Mesothelial cell of epicardium (in vitro differentiated cells): ENCODE measurements around the gene AASDH. TPM values are rescaled to one million over a fixed set of nuclear protein-coding genes. Genes with fewer than 3 reads are reported as not detected.

ENCODE experiments used
- DNase-seq, 2 experiments: peaks; one replicate each; pipeline ENCODE4 v3.0.0; 2021; ENCODE audit warnings: low spot score in 2 of 2; ENCODE audit not compliant: unreplicated experiment in 2 of 2
- H3K27ac Mint-ChIP-seq: 2 replicates; pipeline ENCODE4 v1.8.0; 2021; ENCODE audit warnings: mixed read lengths
- H3K27me3 Mint-ChIP-seq: 2 replicates; pipeline ENCODE4 v1.8.0; 2021; ENCODE audit warnings: low read depth, mixed read lengths
- H3K36me3 Mint-ChIP-seq: 2 replicates; pipeline ENCODE4 v1.8.0; 2021; ENCODE audit warnings: mixed read lengths
- H3K4me1 Mint-ChIP-seq: 2 replicates; pipeline ENCODE4 v1.8.0; 2021; ENCODE audit warnings: mixed read lengths
- H3K4me3 Mint-ChIP-seq: 2 replicates; pipeline ENCODE4 v1.8.0; 2021; ENCODE audit warnings: mild to moderate bottlenecking, moderate library complexity, mixed read lengths
- H3K9me3 Mint-ChIP-seq: 2 replicates; pipeline ENCODE4 v1.8.0; 2021; ENCODE audit warnings: mixed read lengths
- CTCF ChIP-seq: fragments of 200-600 bp; sonication (generic); IDR thresholded peaks from one replicate; pipeline ENCODE4 v1.5.0; 2021; ENCODE audit warnings: antibody characterized with exemption; ENCODE audit not compliant: unreplicated experiment
- total RNA-seq: library from RNA; stranded (reverse); gene quantifications from 3 replicates; pipeline ENCODE4 v1.2.1, GENCODE V29; 2021

AASDH gene
- total RNA-seq, 1 donor from 2014 or later = 21.9 TPM

- H3K4me3 Mint-ChIP-seq = peak overlapping the region; percentile 17
- H3K27me3 Mint-ChIP-seq = no peaks in the 10 kb centered on the region
- H3K4me1 Mint-ChIP-seq = peaks cover 13% of the 10 kb centered on the region
- H3K36me3 Mint-ChIP-seq = peaks cover 16% of the 10 kb centered on the region
- peak overlapping the region; percentile 59 for H3K27ac Mint-ChIP-seq
- no peak for TF ChIP-seq CTCF
- H3K9me3 Mint-ChIP-seq = peaks cover 13% of the 10 kb centered on the region
- DNase-seq = peak in 1 of 2 experiments; percentile 43
Measured at GRCh38 chr4:56289934-56290333, 97.4 kb downstream of the AASDH start.

- no peak for DNase-seq
- H3K4me1 Mint-ChIP-seq = peaks cover 13% of the 10 kb centered on the region
- peaks cover 18% of the 10 kb centered on the region for H3K36me3 Mint-ChIP-seq
- H3K27me3 Mint-ChIP-seq = no peaks in the 10 kb centered on the region
- H3K4me3 Mint-ChIP-seq = no peak overlapping the region
- H3K9me3 Mint-ChIP-seq = peaks cover 13% of the 10 kb centered on the region
- H3K27ac Mint-ChIP-seq = no peak overlapping the region
- TF ChIP-seq CTCF = no peak
Measured at GRCh38 chr4:56288663-56289062, 98.6 kb downstream of the AASDH start.

Other genes with a start within 250 kb of the AASDH start
- 25.4 to 30.9 TPM (median 26.0 TPM) in 3 replicates for gene PPAT, start 48.1 kb upstream of the AASDH start, total RNA-seq
- 110 to 121 TPM (median 113 TPM) in 3 replicates for gene PAICS, start 48.8 kb upstream of the AASDH start, total RNA-seq
- 114 to 121 TPM (median 116 TPM) in 3 replicates for gene SRP72, start 80.1 kb upstream of the AASDH start, total RNA-seq
- 0.73 to 1.1 TPM (median 0.83 TPM) in 3 replicates for gene ARL9, start 118.3 kb upstream of the AASDH start, total RNA-seq